MCF 10A (cell line): ENCODE results near the gene IFNG. TPM values are rescaled to one million over a fixed set of nuclear protein-coding genes. Genes with fewer than 3 reads are reported as not detected.

ENCODE experiments used
- BruUV-seq: library from RNA; stranded (reverse); fragments of 400-500 nt; replicated peaks from 2 replicates; lab custom pipeline; 2021; lab: Mats Ljungman, UMichigan
- CTCF ChIA-PET: fragments of 300-600 bp; sonication (Branson Sonifier 250); formaldehyde crosslinking; extraction: SDS; loops from one replicate; lab custom pipeline; 2021; ENCODE audit warnings: antibody characterized with exemption, inconsistent platforms; lab: Yijun Ruan, JAX
- POLR2A ChIA-PET: fragments of 300-600, 350-650 bp; sonication (Branson Sonifier 250); formaldehyde crosslinking; extraction: SDS; loops from one replicate; lab custom pipeline; 2020; ENCODE audit warnings: antibody characterized with exemption, inconsistent platforms; lab: Yijun Ruan, JAX
- DNase-seq: peaks from one replicate; pipeline ENCODE4 v3.0.0-alpha.2; 2018; ENCODE audit not compliant: unreplicated experiment
- H3K27ac Mint-ChIP-seq: one replicate; pipeline ENCODE4 v1.8.0; 2022; ENCODE audit warnings: mild to moderate bottlenecking, low read depth, mixed read lengths; ENCODE audit not compliant: unreplicated experiment
- H3K27me3 Mint-ChIP-seq: one replicate; pipeline ENCODE4 v1.8.0; 2022; ENCODE audit warnings: mixed read lengths; ENCODE audit not compliant: insufficient read depth, unreplicated experiment
- H3K36me3 Mint-ChIP-seq: one replicate; pipeline ENCODE4 v1.8.0; 2022; ENCODE audit warnings: mild to moderate bottlenecking, moderate library complexity, mixed read lengths; ENCODE audit not compliant: insufficient read depth, unreplicated experiment
- H3K4me1 Mint-ChIP-seq: one replicate; pipeline ENCODE4 v1.8.0; 2022; ENCODE audit warnings: mixed read lengths; ENCODE audit not compliant: insufficient read depth, unreplicated experiment
- H3K4me3 Mint-ChIP-seq: one replicate; pipeline ENCODE4 v1.8.0; 2022; ENCODE audit warnings: mild to moderate bottlenecking, moderate library complexity, mixed read lengths; ENCODE audit not compliant: unreplicated experiment
- H3K9me3 Mint-ChIP-seq: one replicate; pipeline ENCODE4 v1.8.0; 2022; ENCODE audit warnings: mixed read lengths; ENCODE audit not compliant: unreplicated experiment
- intact Hi-C: fragments of 100-400 bp; cut with micrococcal nuclease; formaldehyde crosslinking; loops from 2 replicates; pipeline ENCODE4 v1.14.1; 2022
- total RNA-seq: library from RNA; stranded (reverse); gene quantifications from 2 replicates; pipeline ENCODE4 v1.2.3, GENCODE V29; 2022
- TF ChIP-seq, protein P1 (sequence below): fragments of 200-600 bp; IDR thresholded peaks from one replicate; pipeline ENCODE4 v1.8.0; 2022; ENCODE audit warnings: antibody characterized with exemption, mild to moderate bottlenecking; ENCODE audit not compliant: unreplicated experiment

IFNG gene
- total RNA-seq, 1 experiment from 2014 or later, result not detected

DNA sequence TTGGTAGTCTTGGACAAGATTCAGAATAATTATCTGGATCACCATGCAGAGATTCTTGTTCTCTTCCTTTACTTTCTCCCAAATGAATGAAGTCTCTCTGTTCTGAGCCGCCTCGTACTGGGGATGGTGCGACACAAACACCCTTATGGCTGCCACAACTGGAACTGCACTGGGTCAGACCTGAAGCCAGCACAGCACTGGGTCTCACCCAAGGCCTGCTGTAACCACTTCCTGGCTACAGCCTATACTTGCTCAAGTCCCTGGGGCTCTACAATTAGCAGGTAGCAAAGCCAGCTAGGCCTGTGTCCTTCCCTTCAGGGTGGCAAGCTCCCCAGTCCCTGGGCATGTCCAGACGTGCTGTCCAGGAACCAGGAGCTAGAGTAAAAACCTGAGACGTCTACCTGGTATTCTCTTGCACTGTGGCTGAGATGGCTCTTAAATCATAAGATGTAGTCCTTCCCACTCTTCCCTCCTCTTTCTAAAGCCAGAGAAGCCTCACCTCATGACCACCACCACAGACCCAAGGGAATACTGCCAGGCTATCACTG is 27.6 kb downstream of the IFNG start:
- H3K27ac Mint-ChIP-seq, result peak overlapping the region; percentile 90
- DNase-seq, result peak; percentile 62
- intact Hi-C loops, result no loop called here
- peaks cover 29% of the 10 kb centered on the region for H3K9me3 Mint-ChIP-seq
- no peaks in the 10 kb centered on the region for H3K36me3 Mint-ChIP-seq
- H3K27me3 Mint-ChIP-seq, result no peaks in the 10 kb centered on the region
- H3K4me3 Mint-ChIP-seq, result no peak overlapping the region
- TF ChIP-seq, protein P1, sequence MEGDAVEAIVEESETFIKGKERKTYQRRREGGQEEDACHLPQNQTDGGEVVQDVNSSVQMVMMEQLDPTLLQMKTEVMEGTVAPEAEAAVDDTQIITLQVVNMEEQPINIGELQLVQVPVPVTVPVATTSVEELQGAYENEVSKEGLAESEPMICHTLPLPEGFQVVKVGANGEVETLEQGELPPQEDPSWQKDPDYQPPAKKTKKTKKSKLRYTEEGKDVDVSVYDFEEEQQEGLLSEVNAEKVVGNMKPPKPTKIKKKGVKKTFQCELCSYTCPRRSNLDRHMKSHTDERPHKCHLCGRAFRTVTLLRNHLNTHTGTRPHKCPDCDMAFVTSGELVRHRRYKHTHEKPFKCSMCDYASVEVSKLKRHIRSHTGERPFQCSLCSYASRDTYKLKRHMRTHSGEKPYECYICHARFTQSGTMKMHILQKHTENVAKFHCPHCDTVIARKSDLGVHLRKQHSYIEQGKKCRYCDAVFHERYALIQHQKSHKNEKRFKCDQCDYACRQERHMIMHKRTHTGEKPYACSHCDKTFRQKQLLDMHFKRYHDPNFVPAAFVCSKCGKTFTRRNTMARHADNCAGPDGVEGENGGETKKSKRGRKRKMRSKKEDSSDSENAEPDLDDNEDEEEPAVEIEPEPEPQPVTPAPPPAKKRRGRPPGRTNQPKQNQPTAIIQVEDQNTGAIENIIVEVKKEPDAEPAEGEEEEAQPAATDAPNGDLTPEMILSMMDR, result no peak
- POLR2A ChIA-PET, result interaction anchor here (0.9 to 1.7 kb wide), 3 partner anchors 8 to 36 kb away, joined by 3 to 4 read pairs (median 3); no protein-coding TSS in a partner anchor
- no TSS peak for BruUV-seq
- CTCF ChIA-PET, result interaction anchor here (0.6 to 1.7 kb wide), 3 partner anchors 26 to 91 kb away, joined by 3 to 6 read pairs (median 4); no protein-coding TSS in a partner anchor
- peaks cover 7% of the 10 kb centered on the region for H3K4me1 Mint-ChIP-seq

DNA sequence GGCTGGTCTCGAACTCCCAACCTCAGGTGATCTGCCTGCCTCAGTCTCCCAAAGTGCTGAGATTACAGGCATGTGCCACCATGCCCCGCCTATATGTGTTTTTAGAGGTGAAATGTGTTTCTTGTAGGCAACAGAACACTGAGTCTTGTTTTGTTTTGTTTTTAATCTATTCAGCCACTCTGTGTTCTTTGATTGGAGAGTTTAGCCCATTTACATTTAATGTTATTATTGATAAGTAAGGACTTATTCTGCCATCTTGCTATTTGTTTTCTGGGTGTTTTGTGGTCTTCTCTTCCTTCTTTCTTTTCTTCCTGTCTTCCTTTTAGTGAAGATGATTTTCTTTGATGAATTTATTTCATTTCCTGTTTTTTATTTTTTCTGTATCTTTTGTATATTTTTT is 29.6 kb downstream of the IFNG start:
- no TSS peak for BruUV-seq
- Mint-ChIP-seq H3K4me3 (no peak overlapping the region), H3K27me3 (no peaks in the 10 kb centered on the region), H3K27ac (no peak overlapping the region), H3K9me3 (peaks cover 29% of the 10 kb centered on the region), H3K36me3 (no peaks in the 10 kb centered on the region), H3K4me1 (peaks cover 7% of the 10 kb centered on the region)
- ChIA-PET POLR2A (no interaction called here), CTCF (no interaction called here)
- intact Hi-C loops, result no loop called here
- TF ChIP-seq, protein P1, result no peak
- DNase-seq, result no peak

DNA sequence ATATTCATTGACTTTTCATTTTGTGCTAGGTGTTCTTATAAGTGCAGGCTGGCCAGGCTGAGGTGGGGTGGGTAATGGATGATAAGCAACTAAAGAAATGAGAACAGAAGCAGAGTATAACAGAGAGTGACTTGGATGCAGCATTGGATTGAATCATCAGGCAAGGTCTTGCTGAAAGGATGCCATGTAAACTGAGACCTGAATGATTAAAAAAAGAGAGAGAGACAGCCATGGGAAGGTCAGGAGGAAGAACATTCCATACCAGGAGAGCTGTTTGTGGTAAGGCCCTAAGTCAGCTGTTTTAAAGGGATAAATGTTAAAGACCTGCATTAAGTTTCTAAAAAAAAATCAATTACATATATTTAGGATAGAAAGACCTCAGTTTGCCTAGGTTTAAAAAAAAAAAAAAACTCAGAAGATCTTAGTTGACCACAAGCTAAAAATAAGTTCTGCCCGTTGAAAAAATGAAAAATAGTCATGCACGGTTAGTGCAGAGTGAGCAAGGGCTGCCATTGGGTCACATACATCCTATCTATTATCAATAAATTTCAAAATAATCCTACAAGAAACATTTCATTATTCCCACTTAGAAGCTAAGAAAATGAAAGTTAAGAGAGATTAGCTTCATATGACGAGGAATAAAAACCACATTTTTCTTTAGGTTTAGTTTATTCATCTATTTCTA is 37.2 kb downstream of the IFNG start:
- no TSS peak for BruUV-seq
- no peaks in the 10 kb centered on the region for H3K27me3 Mint-ChIP-seq
- CTCF ChIA-PET, result interaction anchor here (0.6 to 0.9 kb wide), 3 partner anchors 77 to 872 kb away, joined by 3 to 5 read pairs (median 3); no protein-coding TSS in a partner anchor
- DNase-seq, result no peak
- no peaks in the 10 kb centered on the region for H3K9me3 Mint-ChIP-seq
- no peak overlapping the region for H3K4me3 Mint-ChIP-seq
- TF ChIP-seq, protein P1, result no peak
- H3K36me3 Mint-ChIP-seq, result no peaks in the 10 kb centered on the region
- H3K4me1 Mint-ChIP-seq, result no peaks in the 10 kb centered on the region
- intact Hi-C loops, result no loop called here
- no peak overlapping the region for H3K27ac Mint-ChIP-seq
- POLR2A ChIA-PET, result no interaction called here

DNA sequence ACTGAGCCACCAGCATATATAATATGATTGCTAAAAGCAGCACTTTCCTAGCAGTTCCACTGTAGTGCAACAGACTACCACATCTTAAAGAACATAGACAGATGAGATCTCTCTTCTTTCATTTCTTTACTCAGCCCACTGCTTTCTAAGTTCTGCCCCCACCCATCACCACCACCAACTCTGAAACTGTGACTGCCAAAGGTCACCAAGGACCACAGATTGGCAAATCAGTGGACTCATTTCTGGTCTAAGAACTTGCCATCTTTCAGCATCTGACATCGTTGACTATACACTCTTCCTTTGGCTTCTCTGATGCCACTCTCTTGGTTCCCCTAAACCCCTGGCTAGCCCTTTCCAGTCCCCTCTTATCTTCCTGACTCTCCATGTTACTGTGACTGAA is 38.4 kb downstream of the IFNG start:
- no TSS peak for BruUV-seq
- intact Hi-C loops, result no loop called here
- TF ChIP-seq, protein P1, result no peak
- POLR2A ChIA-PET, result interaction anchor here (2.3 kb wide), 1 partner anchor 13 kb away, joined by 7 read pairs; no protein-coding TSS in a partner anchor
- H3K9me3 Mint-ChIP-seq, result no peaks in the 10 kb centered on the region
- CTCF ChIA-PET, result interaction anchor here (0.6 to 0.8 kb wide), 2 partner anchors 113 to 173 kb away, joined by 3 to 6 read pairs; no protein-coding TSS in a partner anchor
- no peak overlapping the region for H3K4me3 Mint-ChIP-seq
- H3K36me3 Mint-ChIP-seq, result no peaks in the 10 kb centered on the region
- no peak overlapping the region for H3K27ac Mint-ChIP-seq
- no peaks in the 10 kb centered on the region for H3K27me3 Mint-ChIP-seq
- DNase-seq, result no peak
- H3K4me1 Mint-ChIP-seq, result no peaks in the 10 kb centered on the region
